HG02588 (cell line): Measurements from ENCODE around the gene ATG5.

Experiments
- ATAC-seq: cut with Tn5 transposase; IDR thresholded peaks from one replicate; pipeline ENCODE4 v1.9.1; 2021; ENCODE audit warnings: mild to moderate bottlenecking, moderate library complexity; ENCODE audit not compliant: unreplicated experiment

The ATG5 gene

GRCh38 chr6:106325336-106326178, at the start of gene ATG5:
TSS of gene ATG5 (minus strand) at chr6:106325760. CDS start at chr6:106316208, 9,552 bp downstream.
- peak; percentile 96 for ATAC-seq

DNA sequence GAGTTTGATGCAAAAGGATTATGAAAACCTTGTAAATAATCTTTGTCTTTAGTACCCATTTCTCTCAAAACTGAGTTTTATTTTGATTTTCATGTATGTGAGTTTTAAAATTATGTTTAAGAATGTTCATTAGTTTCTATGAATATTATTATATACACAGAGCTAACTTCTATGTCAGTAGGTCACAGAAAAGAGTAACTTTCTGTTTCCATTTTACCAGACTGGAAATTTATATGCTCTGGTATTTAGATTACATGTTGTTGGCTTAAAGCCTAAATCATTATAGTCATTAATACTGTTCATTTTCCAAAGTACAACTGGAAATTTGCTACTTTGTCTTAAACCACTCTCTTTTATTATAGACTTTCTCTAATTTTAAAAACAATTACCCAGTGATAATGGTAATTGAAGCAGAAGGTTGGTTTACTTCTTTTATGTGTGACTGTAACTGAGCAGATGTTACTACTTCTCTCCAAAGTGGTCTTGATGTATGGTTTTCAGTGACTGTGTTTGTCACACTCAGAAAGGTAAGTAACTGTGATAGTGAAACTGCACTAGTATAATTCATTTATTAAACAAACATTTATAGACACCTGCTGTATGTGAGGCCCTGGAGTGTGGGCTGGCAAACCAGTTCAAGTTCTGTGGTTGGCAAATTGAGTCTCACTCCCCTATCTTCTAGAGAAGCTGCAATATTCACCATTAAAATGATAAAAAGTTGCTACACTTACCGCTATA, 48.1 kb upstream of the ATG5 start:
- no peak for ATAC-seq

DNA sequence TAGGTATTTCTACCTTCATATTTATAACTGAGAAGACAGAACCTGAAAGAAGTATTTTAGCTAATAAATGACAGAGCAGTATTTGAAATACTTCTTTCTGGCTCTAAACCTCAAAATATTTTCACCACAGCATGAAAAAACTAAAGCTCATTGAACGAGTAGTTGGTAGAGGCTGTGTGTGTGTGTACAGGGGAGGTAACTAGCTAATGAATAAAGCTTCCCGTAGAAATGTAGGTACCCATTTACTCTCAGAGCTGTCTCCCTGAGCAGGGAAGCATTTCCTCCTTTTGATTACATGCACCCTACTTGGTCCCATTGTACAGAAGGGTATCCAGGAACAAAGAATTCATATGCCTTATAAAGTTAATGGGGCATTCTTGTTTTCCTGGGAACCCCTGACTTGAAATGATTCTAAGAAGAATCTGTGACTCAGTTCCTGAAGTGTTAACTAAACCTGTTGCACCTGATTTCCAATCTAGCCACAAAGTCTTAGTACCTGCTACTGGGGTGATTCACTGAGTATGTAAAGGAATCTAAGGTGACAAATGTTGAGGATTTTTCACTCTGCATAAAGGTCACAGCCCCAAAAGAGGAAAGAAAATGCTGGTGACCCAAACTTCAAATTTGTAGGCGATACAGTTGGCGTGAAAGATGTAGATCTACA, 47.4 kb upstream of the ATG5 start:
- ATAC-seq = no peak

DNA sequence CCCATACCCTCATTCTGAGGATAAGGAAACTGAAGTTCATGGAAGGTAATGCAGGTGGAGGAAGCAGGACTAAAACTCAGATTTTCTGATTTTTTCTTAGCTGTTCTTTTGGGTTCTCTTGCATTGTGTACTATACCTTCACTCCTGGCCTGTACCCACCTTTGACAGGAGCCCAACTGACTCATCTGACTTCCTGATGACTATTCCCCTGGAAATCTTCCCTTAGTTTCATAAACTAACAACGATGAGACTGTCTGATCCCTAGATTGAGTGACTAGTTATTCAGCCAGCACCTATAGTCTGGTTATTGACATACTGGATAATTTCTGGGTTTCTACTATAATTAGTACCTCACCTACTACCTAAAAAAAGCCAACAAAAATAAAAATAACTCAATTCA, 45.1 kb upstream of the ATG5 start:
- ATAC-seq = no peak

GRCh38 chr6:106369739-106370138, 44.2 kb upstream of the ATG5 start:
- no peak for ATAC-seq

DNA sequence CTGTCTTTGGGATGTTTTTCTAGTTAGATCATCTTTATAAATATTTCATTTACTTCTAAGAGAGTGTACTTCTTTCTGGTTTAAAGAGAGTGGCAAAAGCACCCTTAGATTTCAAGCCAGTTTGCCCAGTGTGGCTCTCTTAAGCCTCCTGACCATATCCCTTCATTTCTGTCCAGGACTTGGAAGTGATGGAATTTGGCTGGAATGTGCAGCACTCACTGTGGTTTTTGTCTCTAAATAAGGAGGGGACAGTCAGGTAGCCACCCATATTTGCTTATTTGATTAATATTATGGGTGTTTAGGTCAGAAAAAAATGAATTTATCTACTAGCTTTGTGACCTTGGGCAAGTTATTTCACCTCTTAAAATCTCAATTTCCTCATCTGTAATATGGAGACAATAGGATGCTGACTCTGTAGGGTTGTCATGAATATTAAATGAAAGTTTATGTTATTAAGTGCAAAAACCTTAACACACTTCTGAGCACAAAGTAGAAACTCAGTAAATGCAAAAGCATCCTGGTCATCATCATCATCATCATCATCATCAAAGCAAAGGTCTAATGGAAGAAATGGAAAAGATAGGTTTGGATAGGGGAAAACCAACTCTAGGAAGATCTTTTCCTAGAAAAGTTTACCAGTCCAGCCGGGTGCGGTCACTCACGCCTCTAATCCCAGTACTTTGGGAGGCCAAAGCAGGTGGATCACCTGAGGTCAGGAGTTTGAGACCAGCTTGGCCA, 38.0 kb upstream of the ATG5 start:
- ATAC-seq = no peak

GRCh38 chr6:106360989-106361430, 35.5 kb upstream of the ATG5 start:
- peak; percentile 22 for ATAC-seq

DNA sequence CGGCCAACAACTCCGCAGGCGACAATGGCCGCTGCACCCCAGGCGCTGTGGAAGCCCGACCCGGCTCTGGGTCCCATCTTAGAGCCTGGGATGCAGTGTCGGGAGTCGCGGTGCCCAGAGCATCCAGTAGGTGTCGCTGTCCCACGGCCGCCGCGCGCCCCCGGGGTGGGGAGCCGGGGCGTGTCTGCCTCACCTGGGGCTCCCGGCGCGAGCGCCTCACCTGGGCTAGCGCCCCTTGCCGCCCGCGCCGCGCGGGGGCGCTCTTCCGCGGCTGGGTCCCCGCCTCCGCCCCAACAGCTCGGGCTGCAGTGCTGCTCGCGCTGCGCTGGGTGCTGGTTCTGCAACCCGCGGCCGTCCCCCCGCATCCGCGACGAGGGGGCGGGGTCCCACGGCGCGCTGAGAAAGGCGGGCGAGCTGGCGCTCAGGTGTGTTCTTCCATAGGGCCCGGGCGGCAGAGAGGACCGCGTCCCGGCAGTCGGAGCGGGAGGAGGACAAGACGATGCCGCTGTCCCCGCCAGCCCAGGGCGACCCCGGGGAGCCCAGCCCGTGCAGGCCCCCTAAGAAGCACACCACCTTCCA, 34.9 kb upstream of the ATG5 start, which contains the start of gene CRYBG1:
TSS of gene CRYBG1 (plus strand) at position 308 of the 579 bp plus-strand sequence. CDS start at position 500, 192 bp downstream.
- ATAC-seq = peak; percentile 80

- ATAC-seq = no peak
These were observed 34.4 kb upstream of the ATG5 start for GRCh38 chr6:106359959-106360409.

DNA sequence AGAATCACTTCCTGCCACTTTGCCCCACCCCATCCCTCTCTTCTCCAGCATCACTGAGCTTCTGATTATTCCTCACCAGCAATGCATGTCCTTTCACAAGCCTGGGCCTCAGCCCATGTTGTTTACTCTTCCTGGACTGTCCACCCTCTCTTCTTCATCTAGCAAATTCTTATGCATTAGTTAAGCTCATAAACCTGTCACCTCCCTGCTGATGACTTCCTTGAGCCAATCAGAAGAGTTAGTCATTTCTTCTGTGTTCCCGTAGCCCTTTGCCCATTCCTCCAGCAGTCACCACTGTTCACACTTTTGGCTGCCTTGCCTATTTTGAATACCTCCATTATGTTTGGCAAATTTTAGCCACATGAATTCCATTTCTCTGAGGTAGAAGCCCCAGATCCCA, 30.8 kb upstream of the ATG5 start:
- ATAC-seq = no peak

GRCh38 chr6:106347219-106347618, 21.7 kb upstream of the ATG5 start:
- ATAC-seq = no peak

DNA sequence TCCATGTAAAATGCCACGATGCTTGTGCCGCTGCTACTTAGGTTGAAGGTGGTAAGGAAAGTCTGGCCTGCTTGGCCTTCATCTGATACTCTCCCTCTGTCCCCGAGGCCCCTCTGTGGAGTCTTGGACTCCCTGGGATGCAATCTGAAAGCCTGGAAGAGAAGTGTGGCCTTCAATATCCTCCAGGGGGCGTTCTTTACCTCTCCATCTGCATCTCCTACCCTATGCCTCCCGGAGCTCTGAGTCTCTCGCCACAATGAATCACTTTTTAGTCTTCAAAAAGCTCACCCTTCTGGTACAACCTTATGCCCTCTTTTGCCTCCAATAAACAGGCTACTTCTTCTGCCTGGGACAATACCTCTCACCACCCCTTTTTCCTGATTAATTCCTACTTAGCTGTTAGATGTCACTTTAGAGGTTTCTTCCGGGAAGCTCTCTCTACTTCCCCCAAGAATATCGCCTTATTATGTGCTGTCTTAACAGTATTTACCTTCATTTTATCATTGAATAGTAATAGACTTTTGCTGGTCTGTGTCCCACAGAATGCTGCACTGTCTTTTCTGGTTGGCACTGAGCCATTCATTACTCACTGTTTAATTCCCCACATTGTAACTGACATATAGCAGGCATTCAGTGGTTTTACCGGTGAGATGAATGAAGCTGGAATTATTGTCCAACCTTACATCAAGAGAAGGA, 13.9 kb upstream of the ATG5 start:
- no peak for ATAC-seq

DNA sequence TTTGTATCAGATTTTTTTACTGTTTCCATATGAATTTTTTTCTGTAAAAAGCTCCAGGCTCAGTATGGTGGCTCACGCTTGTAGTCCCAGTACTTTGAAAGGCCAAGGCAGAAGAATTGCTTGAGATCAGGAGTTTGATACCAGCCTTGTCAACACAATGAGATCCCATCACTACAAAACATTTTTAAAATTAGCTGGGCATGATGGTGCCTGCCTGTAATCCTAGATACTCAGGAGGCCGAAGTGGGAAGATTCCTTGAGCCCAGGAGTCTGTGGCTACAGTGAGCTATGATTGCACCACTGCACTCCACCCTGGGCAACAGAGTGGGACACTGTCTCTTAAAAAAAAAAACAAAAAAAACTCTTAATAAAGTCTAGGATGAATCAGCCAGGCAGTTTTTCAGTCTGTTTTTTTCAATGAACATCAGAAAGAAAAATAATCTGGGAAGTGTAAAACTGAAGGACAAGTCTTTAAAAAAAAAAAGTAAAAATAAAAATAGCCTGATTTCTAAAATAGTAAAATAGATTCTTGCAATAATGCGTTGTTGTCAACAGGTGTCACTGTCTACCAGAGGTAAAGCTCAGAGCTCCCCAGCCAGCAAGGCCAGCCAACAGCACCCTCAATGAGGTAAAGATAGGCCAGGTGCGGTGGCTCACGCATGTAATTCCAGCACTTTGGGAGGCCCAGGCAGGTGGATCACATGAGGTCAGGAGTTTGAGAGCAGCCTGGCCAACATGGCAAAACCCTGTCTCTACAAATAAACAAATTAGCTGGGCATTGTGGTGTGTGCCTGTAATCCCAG, 9.3 kb upstream of the ATG5 start:
- no peak for ATAC-seq

GRCh38 chr6:106324726-106325335, 729 bp downstream of the ATG5 start:
- ATAC-seq = no peak

- ATAC-seq = no peak
These were observed 3.6 kb downstream of the ATG5 start for GRCh38 chr6:106321940-106322339.

DNA sequence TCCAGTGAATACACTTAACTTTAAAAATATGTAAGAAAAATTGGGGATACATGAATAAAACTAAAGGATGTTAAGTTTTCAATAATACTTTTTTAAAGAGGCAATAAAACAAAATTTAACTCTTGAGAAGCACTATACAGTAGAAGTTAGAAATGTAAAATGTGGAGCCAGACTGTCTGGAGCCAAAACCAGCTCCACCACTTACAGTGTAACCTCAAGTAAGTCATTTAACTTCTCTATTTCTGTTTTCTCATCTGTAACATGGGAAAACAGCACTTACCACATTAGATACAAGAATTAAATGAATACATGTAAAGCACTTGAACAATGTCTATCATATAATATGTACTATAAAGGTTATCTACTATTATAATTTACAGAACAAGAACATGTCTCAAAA, 6.7 kb downstream of the ATG5 start:
- no peak for ATAC-seq

GRCh38 chr6:106318061-106318460, 7.5 kb downstream of the ATG5 start:
- ATAC-seq = no peak

DNA sequence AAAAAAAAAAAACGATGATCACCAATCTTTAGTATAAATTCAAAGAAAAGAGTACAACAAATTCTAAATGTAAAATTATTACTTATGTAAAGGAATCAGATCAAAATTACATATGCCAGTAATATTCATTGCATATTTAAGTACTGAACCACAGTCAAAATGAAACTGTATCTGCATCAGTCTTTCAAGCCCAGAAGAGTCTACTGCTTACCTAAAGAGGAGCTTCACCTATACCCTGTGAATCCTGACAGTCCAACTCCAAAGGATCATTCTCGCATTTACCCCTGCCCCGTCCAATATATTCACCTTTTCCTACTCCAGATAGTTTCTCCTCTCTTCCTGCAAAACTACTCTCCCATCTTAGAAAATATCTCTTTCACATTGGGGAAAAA, 9.2 kb downstream of the ATG5 start:
- no peak for ATAC-seq
